CD4-positive, alpha-beta T cell treated with Interleukin-1 beta for 1 hour (primary cell): ENCODE measurements around the gene HSDL2.
"Not testable (repeated sequence)": the region's sequence is repeated elsewhere in the genome, so short reads cannot be mapped to it uniquely, and the experiment has no call there.

Experiments
- DNase-seq, 2 donors: peaks; one replicate each; pipeline ENCODE4 v3.0.0-alpha.2; 2020 to 2022

Gene HSDL2

DNA sequence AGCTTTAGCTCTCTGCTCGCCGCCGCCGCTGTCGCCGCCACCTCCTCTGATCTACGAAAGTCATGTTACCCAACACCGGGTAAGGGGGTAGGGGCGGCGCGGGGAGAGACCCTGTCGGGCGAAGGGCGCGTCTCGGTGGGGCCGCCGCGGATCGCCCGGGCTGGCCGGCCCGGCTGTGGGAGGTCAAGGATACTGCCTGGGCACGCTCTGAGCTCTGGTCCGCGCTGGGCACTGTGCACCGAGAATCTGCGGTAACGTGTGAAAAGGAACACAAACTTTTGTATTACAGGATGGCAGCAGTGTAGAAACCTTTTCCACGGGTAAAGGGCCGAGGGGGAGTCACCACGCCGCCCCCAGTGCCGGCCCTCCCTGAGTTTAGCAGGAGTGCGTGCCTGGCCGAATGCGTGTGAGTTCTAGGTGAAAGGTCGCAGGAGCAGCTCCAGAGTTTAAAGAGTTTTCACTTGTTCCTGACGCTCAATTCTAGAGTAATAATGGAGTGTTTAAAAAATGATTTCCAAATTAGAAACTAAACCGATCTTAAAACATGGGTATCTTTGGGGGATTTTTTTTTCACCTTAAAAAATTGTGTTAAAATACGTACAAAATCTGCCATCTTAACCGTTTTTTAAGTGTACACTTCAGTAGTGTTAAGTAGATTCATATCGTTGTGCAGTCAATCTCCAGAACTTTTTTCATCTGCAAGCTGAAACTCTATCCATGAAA, at the start of gene HSDL2:
Gene HSDL2, plus strand, starts transcription at position 7 of the 723 bp plus-strand sequence. Its CDS starts 56 bp downstream, at position 63.
- no peak for DNase-seq

DNA sequence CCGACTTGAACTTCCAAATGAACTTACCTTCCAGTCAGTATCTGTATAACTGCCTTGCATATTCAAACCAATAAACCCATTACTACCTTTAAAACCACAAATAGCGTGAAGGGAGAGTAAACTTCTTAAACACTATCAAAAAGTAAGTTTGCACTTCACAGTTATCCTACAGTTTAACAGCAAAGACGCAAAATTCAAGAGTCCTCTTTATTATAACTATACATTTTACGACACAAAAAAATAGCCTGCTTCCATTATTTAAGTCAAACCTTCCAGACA, 48.3 kb upstream of the HSDL2 start:
- no peak for DNase-seq

DNA sequence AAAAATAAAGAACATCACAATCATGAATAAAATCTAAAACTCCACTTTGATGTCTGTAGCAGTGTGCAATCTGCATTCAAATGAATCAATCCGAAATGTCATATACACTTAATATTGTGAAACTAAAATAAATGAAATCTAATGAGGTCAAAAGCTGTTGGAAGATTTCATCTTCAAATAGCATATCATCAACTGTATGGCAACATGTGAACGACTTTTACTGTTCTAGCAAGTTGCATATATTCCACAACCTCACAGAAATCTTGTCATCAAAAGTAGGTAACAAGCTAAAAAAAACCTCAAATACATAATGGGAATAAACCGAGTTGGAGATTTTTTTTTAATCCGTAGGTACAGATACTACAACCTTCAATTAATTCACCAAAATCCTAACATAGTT, 47.7 kb upstream of the HSDL2 start:
- DNase-seq: no peak

DNA sequence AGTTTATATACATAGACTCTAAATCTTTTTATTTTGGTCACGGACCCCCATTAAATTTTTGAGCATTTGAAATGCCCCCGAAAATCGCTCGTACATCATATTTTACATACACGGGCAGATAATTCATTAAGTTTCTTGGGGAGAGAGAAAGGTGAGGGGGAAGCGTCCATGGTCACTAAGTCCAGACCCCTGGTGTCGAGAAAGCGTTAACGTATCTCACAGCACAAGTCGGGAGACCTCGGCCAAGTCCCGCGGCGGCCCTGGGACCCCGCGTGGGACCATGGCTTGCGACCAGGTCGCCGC, 47.3 kb upstream of the HSDL2 start:
- DNase-seq: no peak

DNA sequence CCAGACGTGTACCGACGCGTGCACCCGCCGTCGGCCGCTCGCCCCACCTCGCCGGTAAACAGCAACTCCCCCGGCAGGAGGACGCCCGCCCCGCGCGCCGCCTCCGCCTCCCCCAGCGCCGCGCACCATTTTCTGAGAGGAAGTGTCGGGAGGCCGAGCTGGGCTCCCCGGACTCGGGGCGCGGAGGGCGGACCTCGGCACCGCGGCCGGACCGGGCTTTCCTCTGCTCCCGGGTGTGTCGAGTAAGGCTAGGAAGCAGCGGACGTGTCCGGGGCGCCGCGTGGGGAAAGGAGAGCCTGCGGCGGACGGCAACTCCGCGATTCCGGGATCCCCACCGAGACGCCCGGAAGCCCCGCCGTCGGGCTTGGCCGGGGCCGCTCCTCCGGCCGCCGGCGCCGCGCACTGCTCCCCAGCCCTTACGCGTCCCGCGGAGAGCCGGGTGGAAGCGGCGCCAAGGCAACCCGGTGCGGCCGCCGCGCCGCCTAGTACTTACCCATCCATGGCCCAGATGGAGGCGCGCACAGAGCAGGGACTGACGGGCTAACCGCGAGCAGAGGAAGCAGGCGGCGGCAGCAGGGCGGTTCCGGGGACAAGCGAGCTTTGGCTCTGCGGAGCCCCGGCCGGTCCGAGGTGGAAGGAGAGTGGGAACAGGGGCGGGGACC, 46.8 kb upstream of the HSDL2 start, which contains the start of gene PTBP3:
Gene PTBP3, minus strand, starts transcription at position 643 of the 662 bp plus-strand sequence. CDS start 35,754 bp downstream, outside the sequence.
- peak; percentile 81 to 82 for DNase-seq

DNA sequence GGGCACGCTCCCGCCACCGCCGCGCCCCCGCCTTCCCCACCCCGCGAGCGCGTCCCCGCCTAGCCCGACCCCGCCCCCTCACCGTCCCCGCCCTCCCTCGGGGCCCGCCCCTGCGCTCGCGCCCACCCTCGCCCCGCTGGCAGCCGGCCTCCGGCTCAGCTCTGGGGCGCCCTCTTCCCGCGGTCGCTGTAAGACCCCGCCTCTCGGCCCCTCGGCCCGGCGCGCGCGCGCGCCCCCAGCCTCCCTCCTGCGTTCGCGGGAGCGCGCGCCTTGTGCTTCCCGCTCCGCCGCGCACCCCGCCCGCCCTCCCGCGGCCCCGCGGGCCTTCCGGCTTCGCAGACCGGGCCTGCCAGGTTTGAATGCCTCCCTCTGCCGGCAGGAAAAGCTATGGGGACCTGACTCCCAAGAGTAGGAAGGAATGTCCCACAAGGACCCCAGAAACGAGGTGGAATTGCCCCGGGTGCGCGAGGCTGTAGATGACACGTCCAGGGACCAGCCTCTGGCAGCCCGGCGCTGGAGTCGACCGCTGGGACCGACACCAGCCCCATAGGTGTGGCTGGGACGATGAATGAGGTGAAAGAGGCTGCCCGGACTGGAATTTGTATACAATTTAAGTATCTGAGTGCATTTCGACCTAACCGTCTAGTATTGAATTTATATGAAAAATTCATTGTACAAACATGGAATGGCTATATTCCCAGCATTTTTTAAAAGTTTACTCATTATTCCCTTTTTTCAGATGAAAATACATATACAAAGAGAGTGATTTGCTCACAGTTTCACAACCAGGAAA, 46.1 kb upstream of the HSDL2 start:
- peak; percentile 94 to 95 for DNase-seq

DNA sequence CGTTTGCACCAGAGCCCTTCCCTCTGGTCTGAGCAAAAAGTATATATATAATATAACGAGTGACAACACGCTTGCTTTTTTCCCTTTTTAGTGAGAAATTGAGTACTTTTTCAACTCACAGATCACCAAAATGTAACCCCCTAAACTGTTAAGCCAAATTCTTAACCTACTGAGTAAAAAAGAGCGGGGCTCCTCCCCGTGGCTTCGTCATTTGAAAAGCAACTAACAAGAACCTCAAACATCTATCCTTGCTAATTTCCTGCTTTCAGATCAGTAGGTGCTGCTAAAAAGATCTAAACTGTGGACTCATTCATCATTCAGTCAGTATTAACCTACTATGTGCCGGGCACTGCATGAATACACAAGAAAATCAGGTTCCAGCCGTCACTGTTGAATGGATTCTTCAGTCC, 45.5 kb upstream of the HSDL2 start:
- DNase-seq: peak; percentile 39 to 55

DNA sequence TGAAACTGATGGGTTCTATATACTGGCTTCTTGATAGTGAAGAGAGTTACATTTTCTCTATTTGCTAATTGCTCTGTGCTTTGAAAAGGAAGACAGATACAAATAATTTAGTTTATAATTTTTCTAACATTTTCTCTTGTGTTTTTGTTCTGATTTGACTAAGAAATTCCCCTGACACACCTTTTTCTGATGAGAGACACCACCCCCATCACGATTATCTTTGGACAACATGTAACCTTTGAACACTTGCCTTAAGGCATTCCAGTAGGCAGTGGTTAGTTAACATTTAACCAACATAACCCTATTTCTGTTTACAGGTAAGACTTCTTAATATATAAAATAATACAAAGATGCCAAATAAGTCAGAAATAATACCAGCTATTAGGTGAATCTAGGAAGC, 42.4 kb upstream of the HSDL2 start:
- no peak for DNase-seq

DNA sequence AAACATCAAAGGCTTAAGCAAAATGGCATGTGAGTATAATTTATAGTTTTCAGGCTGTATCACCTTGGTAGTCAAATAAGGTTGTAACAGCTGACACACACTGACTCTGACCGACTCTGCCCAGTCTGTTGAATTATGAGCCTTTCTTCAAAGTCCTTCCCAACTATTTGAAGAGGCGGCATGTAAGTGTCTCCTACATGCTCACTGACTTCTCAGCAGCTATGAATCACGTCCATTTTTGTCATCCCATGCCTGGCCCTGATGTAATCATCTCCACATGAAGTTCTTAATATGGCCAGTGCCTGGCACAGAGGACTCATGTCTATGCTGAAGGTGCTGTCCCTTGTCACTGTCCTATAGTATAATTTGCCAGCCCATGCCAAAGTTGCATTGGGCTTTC, 41.3 kb upstream of the HSDL2 start:
- no peak for DNase-seq

DNA sequence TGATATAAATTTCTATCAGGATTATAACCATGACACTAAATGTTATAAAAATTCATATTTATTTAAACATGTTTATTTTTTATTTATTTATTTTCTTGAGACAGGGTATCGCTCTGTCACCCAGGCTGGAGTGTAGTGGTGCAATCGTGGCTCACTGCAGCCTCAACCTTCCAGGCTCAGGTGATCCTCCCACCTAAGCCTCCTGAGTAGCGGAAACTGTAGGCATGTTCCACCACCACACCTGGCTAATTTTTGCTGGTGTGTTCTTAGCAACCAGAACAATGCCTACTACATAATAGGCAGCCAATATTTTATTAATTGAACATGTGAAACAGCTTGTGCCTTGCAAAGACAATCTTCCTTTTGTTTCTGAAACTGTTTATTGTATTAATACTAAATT, 40.0 kb upstream of the HSDL2 start:
- DNase-seq: no peak

DNA sequence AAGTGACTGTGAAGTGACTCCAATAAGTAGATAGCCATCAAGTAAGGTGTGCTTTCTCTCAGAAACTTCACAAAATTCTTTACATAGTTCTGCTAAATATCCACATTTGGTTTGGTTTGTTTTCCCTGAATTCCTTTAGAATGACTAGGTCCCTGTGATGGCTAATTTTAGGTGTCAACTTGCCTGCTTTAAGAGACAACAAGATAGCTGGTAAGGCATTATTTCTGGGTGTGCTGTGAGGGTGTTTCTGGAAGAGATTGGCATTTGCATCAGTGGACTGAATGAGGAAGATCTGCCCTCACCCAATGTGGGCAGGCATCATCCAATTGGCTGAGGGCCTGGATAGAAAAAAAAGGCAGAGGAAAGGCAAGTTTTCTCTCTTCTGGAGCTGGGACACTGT, 38.2 kb upstream of the HSDL2 start:
- DNase-seq: no peak

DNA sequence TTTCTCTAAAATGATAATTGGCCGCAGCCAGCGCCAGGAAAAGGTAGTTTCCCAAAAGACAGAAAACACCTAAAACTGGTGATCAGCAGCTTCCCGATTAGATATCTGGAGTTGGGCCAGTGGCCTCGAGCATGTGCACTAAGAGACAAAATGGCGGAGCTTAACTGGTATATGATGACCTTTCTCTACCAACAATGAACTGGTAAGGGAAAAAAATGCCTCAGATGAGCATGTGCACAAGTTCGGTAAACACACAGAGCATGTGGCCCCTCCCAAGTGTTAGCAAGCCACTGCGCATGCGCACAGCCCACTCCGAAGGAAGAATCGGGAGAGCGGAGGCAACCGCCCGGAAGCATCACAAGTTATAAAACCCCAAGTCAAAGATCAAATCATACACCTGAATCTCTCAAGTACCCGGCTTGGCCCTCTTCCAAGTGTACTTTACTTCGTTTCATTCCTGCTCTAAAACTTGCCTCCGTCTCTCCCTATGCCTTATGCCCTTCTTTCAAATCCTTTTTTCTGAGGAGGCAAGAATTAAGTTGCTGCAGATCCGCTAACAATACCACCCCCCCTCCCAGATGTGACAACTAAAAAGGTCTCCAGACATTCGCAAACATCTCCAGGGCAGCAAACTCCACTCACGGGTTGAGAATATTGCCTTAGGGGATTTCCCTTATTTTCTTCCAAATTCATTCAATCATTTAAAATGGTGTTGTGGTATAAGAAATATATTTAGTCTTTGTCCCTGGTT, 31.5 kb upstream of the HSDL2 start:
- peak; percentile 76 to 77 for DNase-seq

DNA sequence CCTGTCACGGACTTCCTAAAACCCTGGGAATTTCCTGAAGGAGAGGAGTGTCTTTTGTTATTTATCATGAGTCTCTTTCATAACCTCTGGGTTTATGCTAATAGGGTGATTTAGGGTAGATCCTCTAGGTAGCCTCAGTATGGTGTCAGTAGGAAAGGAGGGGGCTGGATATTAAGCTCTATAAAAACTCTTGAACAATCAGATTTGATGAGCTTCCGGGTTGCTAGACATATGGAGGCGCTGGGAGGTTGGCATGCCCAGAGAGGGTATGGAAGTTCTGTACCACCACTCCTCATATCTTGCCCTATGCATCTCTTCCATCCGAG, 30.9 kb upstream of the HSDL2 start:
- DNase-seq: no peak

DNA sequence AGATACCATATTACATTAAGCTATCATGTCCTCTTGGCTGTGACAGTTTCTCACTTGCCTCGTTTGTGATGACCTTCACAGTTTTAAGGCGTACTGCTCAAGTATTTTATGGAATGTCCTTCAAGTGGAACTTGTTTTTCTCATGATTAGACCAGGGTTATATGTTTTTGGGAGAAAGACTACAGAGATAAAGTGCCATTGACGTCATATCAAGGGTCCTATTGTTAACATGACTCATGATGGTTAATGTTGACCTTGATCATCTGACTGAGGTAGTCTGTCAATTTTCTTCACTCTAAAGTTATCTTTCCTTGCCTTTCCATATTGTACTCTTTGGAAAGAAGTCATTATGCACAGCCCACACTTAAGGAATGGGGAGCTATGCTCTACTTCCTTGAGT, 28.7 kb upstream of the HSDL2 start:
- DNase-seq: no peak

DNA sequence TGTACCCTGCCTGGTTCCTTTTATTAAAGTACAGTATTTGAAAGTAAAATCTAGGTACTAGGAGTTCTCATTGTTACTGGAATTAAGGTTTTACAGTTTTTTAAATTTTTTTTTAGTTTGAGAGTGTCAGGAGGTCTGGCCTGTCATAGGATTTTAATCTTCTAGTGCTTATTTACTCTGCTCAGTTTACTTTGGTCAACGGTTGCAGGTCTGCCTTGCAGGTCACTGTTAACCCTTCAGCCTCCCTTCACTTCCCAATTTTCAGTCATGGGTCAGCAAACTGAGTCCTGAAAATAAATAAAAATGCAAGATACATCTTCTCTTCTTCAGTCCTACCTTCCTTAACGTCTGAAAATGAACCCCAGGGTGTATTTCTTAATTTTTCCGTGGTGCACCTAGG, 27.7 kb upstream of the HSDL2 start:
- no peak for DNase-seq

DNA sequence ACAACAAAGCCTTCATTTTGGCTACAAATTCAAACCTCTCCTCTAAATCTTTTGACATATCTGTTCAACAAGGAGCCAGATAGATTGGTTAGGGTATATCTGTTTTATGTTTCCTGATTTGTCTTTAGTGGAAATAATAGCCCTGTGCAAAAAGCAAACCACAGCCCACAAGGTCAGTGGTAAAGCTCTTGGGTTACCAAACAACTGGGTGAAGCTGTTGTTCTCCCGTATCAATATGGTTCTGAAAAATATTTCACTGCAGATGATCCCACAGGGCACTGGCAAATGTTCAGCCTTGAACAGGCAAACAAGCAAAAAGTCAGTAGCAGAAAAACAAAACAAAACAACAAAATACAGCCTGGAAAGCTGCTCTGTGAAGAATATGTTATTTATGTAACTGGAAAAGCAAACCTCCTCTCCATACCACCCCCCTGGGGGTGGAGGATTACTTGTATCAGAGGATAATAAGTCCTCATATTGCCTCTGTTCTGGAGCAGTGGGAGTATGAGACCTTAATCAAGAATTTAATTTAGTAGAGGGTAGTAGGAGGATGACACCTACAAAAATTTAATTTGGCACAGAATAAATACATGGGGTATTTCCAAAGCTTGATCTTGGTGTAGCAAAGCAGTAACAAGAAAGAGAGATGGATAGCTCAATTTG, 25.7 kb upstream of the HSDL2 start:
- no peak for DNase-seq

DNA sequence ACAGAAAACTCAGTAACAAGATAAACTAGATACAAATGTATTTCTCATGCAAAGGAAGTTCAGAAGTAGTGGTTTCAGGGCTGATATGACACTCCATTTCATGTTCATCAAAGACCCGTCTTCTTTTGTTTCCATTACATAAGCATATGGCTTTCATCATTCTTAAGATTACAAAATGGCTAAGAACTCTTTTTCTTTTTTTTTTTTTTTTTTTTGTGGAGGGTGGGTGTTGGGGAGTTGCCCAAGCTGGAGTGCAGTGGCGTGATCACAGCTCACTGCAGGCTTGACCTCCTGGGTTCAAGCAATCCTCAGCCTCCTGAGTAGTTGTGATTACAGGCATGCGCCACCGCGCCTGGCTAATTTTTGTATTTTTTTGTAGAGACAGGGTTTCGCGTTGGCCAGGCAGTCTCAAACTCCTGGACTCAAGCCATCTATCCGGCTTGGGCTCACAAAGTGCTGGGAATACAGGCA, 24.4 kb upstream of the HSDL2 start:
- DNase-seq: no peak

DNA sequence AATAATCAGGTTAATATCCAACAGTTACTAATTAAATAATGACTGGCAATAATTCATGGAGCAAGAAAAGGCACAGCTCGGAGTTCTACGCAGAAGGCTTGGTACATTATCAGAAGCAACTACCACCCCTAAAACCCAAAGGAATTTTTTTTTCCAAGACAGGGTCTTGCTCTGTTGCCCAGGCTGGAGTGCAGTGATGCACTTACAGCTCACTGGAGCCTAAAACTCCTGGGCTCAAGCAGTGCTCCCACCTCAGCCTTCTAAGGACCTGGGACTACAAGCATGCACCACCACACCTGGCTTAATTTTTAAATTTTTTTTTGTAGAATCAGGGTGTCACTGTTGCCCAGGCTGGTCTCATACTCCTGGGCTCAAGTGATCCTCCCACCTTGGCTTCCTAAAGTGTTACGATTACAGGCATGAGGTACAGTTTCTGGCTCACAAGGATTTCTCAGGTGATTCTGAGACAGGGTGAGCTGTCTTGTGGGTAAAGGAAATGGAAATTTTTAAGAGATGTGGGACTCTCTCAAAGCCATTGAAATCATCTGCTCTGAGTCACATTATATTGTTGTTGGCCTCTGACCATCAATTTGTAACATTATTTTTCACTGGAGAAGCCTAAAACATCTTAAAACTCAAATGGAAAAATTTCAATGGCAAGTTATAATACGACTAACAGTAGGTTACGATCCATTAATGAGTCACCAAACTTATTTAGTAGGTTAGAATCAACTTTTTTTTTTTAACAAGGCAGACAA, 19.7 kb upstream of the HSDL2 start:
- DNase-seq: no peak

DNA sequence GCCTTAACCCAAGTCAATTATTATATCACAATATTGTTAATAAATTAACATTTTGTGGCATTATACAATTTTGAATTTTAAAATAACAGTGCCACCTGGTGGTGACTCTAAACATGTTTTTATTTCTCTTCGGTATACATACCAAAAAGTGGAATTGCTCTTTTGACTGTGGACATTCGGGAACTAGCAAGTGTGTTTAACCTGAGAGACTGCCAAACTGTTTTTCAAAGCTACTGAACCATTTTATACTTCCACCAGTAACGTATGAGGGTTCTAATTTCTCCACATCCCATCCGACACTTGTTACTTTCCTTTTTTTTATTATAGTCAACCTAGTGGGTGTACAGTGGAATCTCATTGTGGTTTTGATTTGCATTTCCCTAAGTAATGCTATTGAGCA, 18.3 kb upstream of the HSDL2 start:
- peak in 1 of 2 donors; percentile 64 for DNase-seq

DNA sequence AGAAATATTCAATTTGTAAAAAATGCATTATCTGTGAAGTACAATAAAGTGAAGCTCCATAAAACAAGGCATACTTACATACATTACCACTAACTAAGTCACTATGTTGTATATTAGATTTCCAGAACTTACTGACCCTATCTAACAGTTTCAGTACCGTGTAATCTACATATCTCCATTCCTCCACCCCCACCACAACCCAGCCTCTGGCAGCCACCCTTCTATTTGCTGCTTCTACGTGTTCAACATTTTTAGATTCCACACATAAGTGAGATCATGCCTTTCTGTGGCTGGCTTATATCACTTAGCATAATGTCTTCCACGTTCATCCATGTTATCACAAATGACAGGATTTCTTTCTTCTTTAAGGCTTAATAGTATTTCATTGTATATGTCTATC, 15.1 kb upstream of the HSDL2 start:
- no peak for DNase-seq

DNA sequence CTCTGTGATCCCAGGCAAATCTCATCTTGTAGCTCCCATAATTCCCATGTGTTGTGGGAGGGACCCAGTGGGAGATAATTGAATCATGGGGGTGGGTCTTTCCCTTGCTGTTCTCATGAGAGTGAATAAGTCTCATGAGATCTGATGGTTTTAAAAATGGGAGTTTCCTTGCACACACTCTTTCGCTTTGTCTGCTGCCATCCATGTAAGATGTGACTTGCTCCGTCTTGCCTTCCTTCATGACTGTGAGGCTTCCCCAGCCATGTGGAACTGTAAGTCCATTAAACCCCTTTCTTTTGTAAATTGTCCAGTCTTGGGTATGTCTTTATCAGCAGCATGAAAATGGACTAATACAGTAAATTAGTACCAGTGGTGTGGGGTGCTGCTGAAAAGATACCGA, 14.7 kb upstream of the HSDL2 start:
- not testable (repeated sequence) for DNase-seq

DNA sequence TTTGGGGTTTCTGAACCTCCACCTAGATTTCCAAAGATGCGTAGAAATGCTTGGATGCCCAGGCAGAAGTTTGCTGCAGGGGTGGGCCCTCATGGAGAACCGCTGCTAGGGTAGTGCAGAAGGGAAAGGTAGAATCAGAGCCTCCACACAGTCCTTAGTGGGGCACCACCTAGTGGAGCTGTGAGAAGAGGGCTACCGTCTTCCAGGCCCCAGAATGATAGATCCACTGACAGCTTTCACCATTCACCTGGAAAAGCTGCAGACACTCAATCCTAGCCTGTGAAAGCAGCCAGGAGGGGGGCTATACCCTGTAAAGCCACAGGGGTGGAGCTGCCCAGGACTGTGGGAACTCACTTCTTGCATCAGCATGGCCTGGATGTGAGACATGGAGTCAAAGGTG, 13.3 kb upstream of the HSDL2 start:
- DNase-seq: no peak
